H1 (cell line): Measurements from ENCODE around the gene PDGFD. TPM values are rescaled to one million over a fixed set of nuclear protein-coding genes. Genes with fewer than 3 reads are reported as not detected.

Source experiments
- CTCF ChIA-PET: fragments of 300-600 bp; sonication (Branson Sonifier 250); formaldehyde crosslinking; loops from one replicate; lab custom pipeline; 2021; ENCODE audit not compliant: partially characterized antibody; lab: Charles Lee
- POLR2A ChIA-PET: fragments of 300-600 bp; sonication (Branson Sonifier 250); formaldehyde crosslinking; loops from one replicate; lab custom pipeline; 2021; ENCODE audit warnings: inconsistent platforms; ENCODE audit not compliant: partially characterized antibody; lab: Charles Lee
- DNase-seq, 2 experiments: peaks; one replicate each; pipeline versions ENCODE4 v3.0.0 to v3.0.0-alpha.2; 2010 to 2022; ENCODE audit warnings: low spot score in 2 of 2, low read depth in 1 of 2, mixed read lengths in 1 of 2
- FAIRE-seq: peaks from 2 replicates; lab custom pipeline; 2011; peaks lifted over from hg19 to GRCh38; lab: Jason Lieb, UNC
- H2AFZ ChIP-seq: 2 replicates; pipeline ENCODE4 v1.8.1; 2012; ENCODE audit warnings: low read length, inconsistent platforms
- H2AK5ac ChIP-seq: 2 replicates; pipeline ENCODE4 v1.6.1; 2013; ENCODE audit warnings: low read depth, low read length
- H2BK120ac ChIP-seq: replicated peaks from 2 replicates; pipeline ENCODE3; 2013; ENCODE audit warnings: low read depth, low read length, inconsistent platforms
- H2BK12ac ChIP-seq: 2 replicates; pipeline ENCODE4 v1.6.1; 2013; ENCODE audit warnings: low read depth, low read length
- H2BK15ac ChIP-seq: 2 replicates; pipeline ENCODE4 v1.6.1; 2013; ENCODE audit warnings: low read length
- H2BK20ac ChIP-seq: 2 replicates; pipeline ENCODE4 v1.6.1; 2013; ENCODE audit warnings: low read length
- H2BK5ac ChIP-seq: 2 replicates; pipeline ENCODE4 v1.6.1; 2013; ENCODE audit warnings: low read depth, low read length
- H3K14ac ChIP-seq: 2 replicates; pipeline ENCODE4 v1.6.1; 2013; ENCODE audit warnings: inconsistent platforms; ENCODE audit not compliant: insufficient read length
- H3K18ac ChIP-seq: 2 replicates; pipeline ENCODE4 v1.6.1; 2013; ENCODE audit warnings: low read length; ENCODE audit errors: extremely low read depth
- H3K23ac ChIP-seq: 2 replicates; pipeline ENCODE4 v1.6.1; 2013; ENCODE audit warnings: inconsistent platforms; ENCODE audit not compliant: insufficient read length
- H3K23me2 ChIP-seq: 2 replicates; pipeline ENCODE4 v1.6.1; 2013; ENCODE audit warnings: low read depth, low read length
- H3K27ac ChIP-seq: 2 replicates; pipeline ENCODE4 v1.6.1; 2011; ENCODE audit warnings: low read depth, low read length, inconsistent platforms
- H3K27me3 ChIP-seq, 4 experiments: replicated peaks in 1 of 4; 1 replicate in 1 of 4; 2 replicates in 3 of 4; pipeline versions ENCODE4 v1.6.1 to v1.8.1; 2011 to 2013; ENCODE audit warnings: low read length in 3 of 4, mild to moderate bottlenecking in 3 of 4, inconsistent platforms in 2 of 4, mixed read lengths in 2 of 4, moderate library complexity in 1 of 4; ENCODE audit not compliant: control insufficient read depth in 3 of 4, insufficient read depth in 3 of 4; ENCODE audit errors: extremely low read depth in 1 of 4
- H3K36me3 ChIP-seq, 4 experiments: 2 replicates each; pipeline versions ENCODE4 v1.6.1 to v1.8.1; 2011 to 2013; ENCODE audit warnings: mild to moderate bottlenecking in 4 of 4, low read length in 3 of 4, moderate library complexity in 2 of 4, control low read depth in 1 of 4, inconsistent platforms in 1 of 4; ENCODE audit not compliant: insufficient read depth in 4 of 4, control insufficient read depth in 2 of 4
- H3K4ac ChIP-seq: replicated peaks from 2 replicates; pipeline ENCODE3; 2013; ENCODE audit warnings: low read length, low read depth, mixed read lengths, inconsistent platforms; ENCODE audit not compliant: insufficient read length
- H3K4me1 ChIP-seq, 4 experiments: replicated peaks in 1 of 4; 1 replicate in 1 of 4; 2 replicates in 3 of 4; pipeline versions ENCODE4 v1.6.1 to v1.8.1; 2011 to 2013; ENCODE audit warnings: low read length in 3 of 4, inconsistent platforms in 2 of 4, mixed read lengths in 1 of 4; ENCODE audit not compliant: insufficient read depth in 4 of 4, control insufficient read depth in 3 of 4
- H3K4me2 ChIP-seq, 2 experiments: 2 replicates each; pipeline versions ENCODE4 v1.6.1 to v1.8.1; 2011 to 2013; ENCODE audit warnings: low read depth in 2 of 2, low read length in 2 of 2, control low read depth in 1 of 2, inconsistent platforms in 1 of 2, mild to moderate bottlenecking in 1 of 2; ENCODE audit not compliant: insufficient read depth in 1 of 2
- H3K4me3 ChIP-seq, 4 experiments: fragments of 200-600, 300-600 bp in 1 of 4; sonication (generic), shearing (Covaris generic), sonication (Bioruptor Twin) in 1 of 4; 2 replicates each; pipeline versions ENCODE4 v1.5.1 to v1.8.1; 2011 to 2016; ENCODE audit warnings: low read length in 4 of 4, low read depth in 3 of 4, control low read depth in 2 of 4, inconsistent platforms in 2 of 4, mild to moderate bottlenecking in 2 of 4, mixed read lengths in 1 of 4, moderate library complexity in 1 of 4; ENCODE audit not compliant: insufficient read depth in 2 of 4; ENCODE audit errors: extremely low read depth in 1 of 4
- H3K56ac ChIP-seq: replicated peaks from 2 replicates; pipeline ENCODE3; 2013; ENCODE audit warnings: low read depth, mild to moderate bottlenecking, mixed read lengths, low read length, inconsistent platforms; ENCODE audit not compliant: insufficient read length
- H3K79me1 ChIP-seq: 2 replicates; pipeline ENCODE4 v1.6.1; 2013; ENCODE audit warnings: low read depth, low read length, control low read depth
- H3K79me2 ChIP-seq, 2 experiments: 2 replicates each; pipeline versions ENCODE4 v1.6.1 to v1.8.1; 2012 to 2013; ENCODE audit warnings: low read length in 2 of 2, mild to moderate bottlenecking in 2 of 2, inconsistent platforms in 1 of 2; ENCODE audit not compliant: insufficient read depth in 2 of 2, control insufficient read depth in 1 of 2
- H3K9ac ChIP-seq, 4 experiments: replicated peaks in 1 of 4; 1 replicate in 1 of 4; 2 replicates in 3 of 4; pipeline versions ENCODE4 v1.6.1 to v1.8.1; 2011 to 2013; ENCODE audit warnings: low read depth in 3 of 4, low read length in 3 of 4, control low read depth in 2 of 4, mild to moderate bottlenecking in 2 of 4, moderate library complexity in 2 of 4, inconsistent platforms in 1 of 4; ENCODE audit errors: extremely low read depth in 1 of 4
- H3K9me3 ChIP-seq, 2 experiments: 2 replicates each; pipeline versions ENCODE4 v1.6.1 to v1.8.1; 2012 to 2013; ENCODE audit warnings: mild to moderate bottlenecking in 2 of 2, moderate library complexity in 2 of 2, control low read depth in 1 of 2, inconsistent platforms in 1 of 2, low read depth in 1 of 2, low read length in 1 of 2, mixed read lengths in 1 of 2; ENCODE audit not compliant: insufficient read depth in 2 of 2
- H4K20me1 ChIP-seq, 2 experiments: replicated peaks in 1 of 2; 2 replicates each; pipeline versions ENCODE3 to v1.8.1; 2011 to 2013; ENCODE audit warnings: inconsistent platforms in 2 of 2, low read length in 2 of 2, mild to moderate bottlenecking in 1 of 2; ENCODE audit not compliant: insufficient read depth in 2 of 2, control insufficient read depth in 1 of 2
- H4K5ac ChIP-seq: 2 replicates; pipeline ENCODE4 v1.6.1; 2013; ENCODE audit warnings: low read length, low read depth, mixed read lengths, inconsistent platforms; ENCODE audit not compliant: insufficient read length
- H4K8ac ChIP-seq: 2 replicates; pipeline ENCODE4 v1.8.0; 2013; ENCODE audit warnings: mild to moderate bottlenecking, moderate library complexity, low read length, inconsistent platforms; ENCODE audit not compliant: insufficient read depth; ENCODE audit errors: extremely low read depth
- H4K91ac ChIP-seq: replicated peaks from 2 replicates; pipeline ENCODE3; 2013; ENCODE audit warnings: low read length, mixed read lengths, inconsistent platforms; ENCODE audit not compliant: insufficient read length
- CHD1 ChIP-seq: IDR thresholded peaks from 2 replicates; pipeline ENCODE4 v1.6.1; 2012; ENCODE audit warnings: low read depth, low read length, improper control_type of control experiment
- CHD2 ChIP-seq: IDR thresholded peaks from 2 replicates; pipeline ENCODE4 v1.6.1; 2012; ENCODE audit warnings: low read length, improper control_type of control experiment
- HDAC6 ChIP-seq: IDR thresholded peaks from one replicate; pipeline ENCODE4 v1.7.1; 2012; ENCODE audit warnings: low read depth, mild to moderate bottlenecking, inconsistent platforms, low read length, moderate library complexity
- PHF8 ChIP-seq: fragments of 200-600 bp; sonication (generic); conservative IDR thresholded peaks from 2 replicates; pipeline ENCODE4 v1.7.1; 2012; ENCODE audit warnings: low read depth, mild to moderate bottlenecking, inconsistent platforms, low read length, moderate library complexity
- POLR2AphosphoS5 ChIP-seq: IDR thresholded peaks from 2 replicates; pipeline ENCODE4 v1.6.1; 2011; ENCODE audit warnings: low read depth, low read length
- SUZ12 ChIP-seq: fragments of 200-600 bp; sonication (generic); IDR thresholded peaks from 2 replicates; pipeline ENCODE4 v1.6.1; 2012; ENCODE audit warnings: mild to moderate bottlenecking, inconsistent platforms, low read length, moderate library complexity, mixed read lengths
- TBP ChIP-seq: IDR thresholded peaks from 2 replicates; pipeline ENCODE4 v1.6.1; 2011; ENCODE audit warnings: low read depth, low read length, improper control_type of control experiment
- ZNF274 ChIP-seq: IDR thresholded peaks from 2 replicates; pipeline ENCODE4 v1.7.0; 2012; ENCODE audit warnings: low read length, borderline replicate concordance; ENCODE audit errors: extremely low read depth
- WGBS, 2 experiments: shearing (Covaris generic) in 1 of 2; methylation state at CpG; one replicate each; pipeline versions ENCODE4 v1.1.6 to v1.1.7; 2013 to 2015; ENCODE audit warnings: low lambda C conversion rate in 2 of 2, mixed read lengths in 2 of 2, inconsistent platforms in 1 of 2, low coverage in 1 of 2, missing lambda C conversion rate in 1 of 2; ENCODE audit not compliant: insufficient replicate concordance in 2 of 2, insufficient coverage in 1 of 2, insufficient read length in 1 of 2; ENCODE audit errors: extremely low coverage in 1 of 2, missing lambda C conversion rate in 1 of 2; 5-methylcytosine and 5-hydroxymethylcytosine counted together
- polyA plus RNA-seq, 7 experiments: library from polyadenylated mRNA; depleted of rRNA in 3 of 7; stranded (reverse) in 5 of 7; unstranded in 2 of 7; fragments of >200 nt in 5 of 7; fragments of 200-250 nt in 2 of 7; gene quantifications; 1 replicate in 5 of 7; 2 replicates in 1 of 7; 4 replicates in 1 of 7; pipeline versions ENCODE4 v1.2.1 to v1.2.3, GENCODE V29; 2011 to 2013; ENCODE audit warnings: missing spikeins in 2 of 7, mixed read lengths in 2 of 7
- total RNA-seq: library from RNA; stranded (reverse); fragmentation: NEBNext Ultra II Directional; extraction: Animal tissue kit (Norgen Biotek cat#: 25700); gene quantifications from 2 replicates; pipeline ENCODE4 v1.2.1, GENCODE V29; 2021
- TF ChIP-seq, protein P1 (sequence below): IDR thresholded peaks from 2 replicates; pipeline ENCODE4 v1.6.1; 2012; ENCODE audit warnings: inconsistent platforms

Gene PDGFD
- total and polyA plus RNA-seq, 2 of the 8 experiments (the other 6 are each of a cell fraction or from before 2014, with no cell fraction given): 1.1 to 3.9 TPM

DNA sequence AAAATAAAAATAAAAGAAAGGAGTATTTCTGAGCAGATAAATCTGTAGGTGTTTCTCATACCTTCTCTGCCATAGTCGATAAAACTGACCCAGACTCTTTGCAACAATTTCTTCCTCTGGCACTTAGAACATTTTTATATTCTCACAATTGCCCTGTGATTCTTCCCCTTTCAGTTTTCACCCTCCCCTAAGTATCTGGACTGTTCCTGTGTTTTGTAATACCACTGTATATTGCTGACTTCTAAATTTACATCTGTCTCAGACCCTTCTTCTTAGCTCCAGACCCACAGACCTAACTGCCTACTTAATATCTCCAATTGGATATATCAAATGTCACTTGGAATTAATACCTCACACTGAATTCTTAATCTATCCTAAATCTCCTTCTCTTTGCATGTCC lies 261.0 kb downstream of the PDGFD start:
- H3K9me3 ChIP-seq: no peaks in the 10 kb centered on the region
- H2AFZ ChIP-seq: no peak overlapping the region
- H3K9ac ChIP-seq: no peak overlapping the region
- H3K36me3 ChIP-seq: no peaks in the 10 kb centered on the region
- H3K79me2 ChIP-seq: no peaks in the 10 kb centered on the region
- H3K79me1 ChIP-seq: no peaks in the 10 kb centered on the region
- CTCF ChIA-PET: no interaction called here
- H4K5ac ChIP-seq: no peak overlapping the region
- H2BK120ac ChIP-seq: no peak overlapping the region
- no peak overlapping the region for H3K4me3 ChIP-seq
- DNase-seq (no peak), FAIRE-seq (no peak)
- H2BK12ac ChIP-seq: no peak overlapping the region
- no peak overlapping the region for H3K4ac ChIP-seq
- H3K4me2 ChIP-seq: no peak overlapping the region
- no peak overlapping the region for H3K18ac ChIP-seq
- no peaks in the 10 kb centered on the region for H3K23me2 ChIP-seq
- no peak overlapping the region for H4K8ac ChIP-seq
- no peak overlapping the region for H2BK5ac ChIP-seq
- no peaks in the 10 kb centered on the region for H3K27me3 ChIP-seq
- 100% methylated on average over 1 of the region's 1 CpG; no CpG with 5 or more reads in 1 of the 2 experiments for WGBS, 2 experiments
- no peak overlapping the region for H3K14ac ChIP-seq
- no peak overlapping the region for H3K23ac ChIP-seq
- H4K91ac ChIP-seq: no peak overlapping the region
- no peak overlapping the region for H2BK20ac ChIP-seq
- POLR2A ChIA-PET: no interaction called here
- TF ChIP-seq, protein P1, sequence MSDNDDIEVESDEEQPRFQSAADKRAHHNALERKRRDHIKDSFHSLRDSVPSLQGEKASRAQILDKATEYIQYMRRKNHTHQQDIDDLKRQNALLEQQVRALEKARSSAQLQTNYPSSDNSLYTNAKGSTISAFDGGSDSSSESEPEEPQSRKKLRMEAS: no peak
- TF ChIP-seq SUZ12 (no peak), TBP (no peak), POLR2AphosphoS5 (no peak), ZNF274 (no peak), HDAC6 (no peak), CHD1 (no peak), PHF8 (no peak), CHD2 (no peak)
- H3K56ac ChIP-seq: no peak overlapping the region
- H3K27ac ChIP-seq: no peak overlapping the region
- no peak overlapping the region for H2AK5ac ChIP-seq
- H4K20me1 ChIP-seq: no peaks in the 10 kb centered on the region
- H2BK15ac ChIP-seq: no peak overlapping the region
- H3K4me1 ChIP-seq: no peaks in the 10 kb centered on the region
